ENCODE results near the gene MYO1B.

- no peak for TF ChIP-seq CTCF (IDR thresholded peaks at IDR 0.05; ENCODE audit: low read depth, low read length)
- no peak for TF ChIP-seq EZH2phosphoT487 (IDR thresholded peaks at IDR 0.05; ENCODE audit: low read depth)
These were observed 106.1 kb downstream of the MYO1B start for GRCh38 chr2:191351298-191351697.

Measured in OCI-LY3 (cell line).